Uterus (tissue), 4 donors: ENCODE data around the gene AKAP8. TPM values are rescaled to one million over a fixed set of nuclear protein-coding genes. Genes with fewer than 3 reads are reported as not detected.

Experiments
- DNase-seq, 2 donors: peaks; one replicate each; pipeline ENCODE4 v3.0.0-alpha.2; 2019 to 2020
- H3K27ac ChIP-seq, 2 donors: fragments of 200-600 bp; sonication (generic); 1 replicate in 1 of 2; 2 replicates in 1 of 2; pipeline ENCODE4 v1.5.1; 2016 to 2018
- H3K27me3 ChIP-seq, 2 donors: fragments of 200-600 bp; sonication (generic); one replicate each; pipeline ENCODE4 v1.5.1; 2018 to 2019; ENCODE audit warnings: control low read depth in 1 of 2
- H3K36me3 ChIP-seq, 2 donors: fragments of 200-600 bp; sonication (generic); one replicate each; pipeline ENCODE4 v1.5.1; 2019; ENCODE audit warnings: control low read depth in 1 of 2
- H3K4me1 ChIP-seq, 2 donors: fragments of 200-600 bp; sonication (generic); one replicate each; pipeline ENCODE4 v1.5.1; 2018 to 2019; ENCODE audit warnings: control low read depth in 1 of 2
- H3K4me3 ChIP-seq, 2 donors: fragments of 200-600 bp; sonication (generic); 1 replicate in 1 of 2; 2 replicates in 1 of 2; pipeline ENCODE4 v1.5.1; 2018 to 2019; ENCODE audit warnings: mild to moderate bottlenecking in 1 of 2
- H3K9me3 ChIP-seq, 2 donors: fragments of 200-600 bp; sonication (generic); one replicate each; pipeline ENCODE4 v1.5.1; 2019; ENCODE audit warnings: control low read depth in 1 of 2
- POLR2A ChIP-seq, 2 donors: fragments of 450-650 bp; IDR thresholded peaks; one replicate each; pipeline ENCODE4 v1.6.1; 2016; ENCODE audit warnings: antibody characterized with exemption in 2 of 2, mild to moderate bottlenecking in 1 of 2, moderate library complexity in 1 of 2
- intact Hi-C: fragments of 100-400 bp; cut with DNase I; formaldehyde crosslinking; loops from one replicate; pipeline ENCODE4 v1.15.1; 2023; ENCODE audit warnings: low total_unique reads
- total RNA-seq, 4 donors: library from RNA; depleted of rRNA in 3 of 4; stranded (reverse); fragments of >200 nt in 3 of 4; gene quantifications; one replicate each; pipeline versions ENCODE4 v1.1.0 to v1.2.4, GENCODE V29; 2014 to 2023
- TF ChIP-seq, protein P1 (sequence below), 4 experiments: fragments of 200-600 bp in 2 of 4; fragments of 450-650 bp in 2 of 4; sonication (generic) in 2 of 4; IDR thresholded peaks; one replicate each; pipeline ENCODE4 v1.5.1; 2016 to 2019; ENCODE audit warnings: antibody characterized with exemption in 4 of 4, mild to moderate bottlenecking in 2 of 4, moderate library complexity in 1 of 4
- donor health status: DM: yes; HTN: yes; CAD: no.

The AKAP8 gene
- total RNA-seq, 4 donors from 2014 or later: 17.1 to 55.6 (median 39.2) TPM

DNA sequence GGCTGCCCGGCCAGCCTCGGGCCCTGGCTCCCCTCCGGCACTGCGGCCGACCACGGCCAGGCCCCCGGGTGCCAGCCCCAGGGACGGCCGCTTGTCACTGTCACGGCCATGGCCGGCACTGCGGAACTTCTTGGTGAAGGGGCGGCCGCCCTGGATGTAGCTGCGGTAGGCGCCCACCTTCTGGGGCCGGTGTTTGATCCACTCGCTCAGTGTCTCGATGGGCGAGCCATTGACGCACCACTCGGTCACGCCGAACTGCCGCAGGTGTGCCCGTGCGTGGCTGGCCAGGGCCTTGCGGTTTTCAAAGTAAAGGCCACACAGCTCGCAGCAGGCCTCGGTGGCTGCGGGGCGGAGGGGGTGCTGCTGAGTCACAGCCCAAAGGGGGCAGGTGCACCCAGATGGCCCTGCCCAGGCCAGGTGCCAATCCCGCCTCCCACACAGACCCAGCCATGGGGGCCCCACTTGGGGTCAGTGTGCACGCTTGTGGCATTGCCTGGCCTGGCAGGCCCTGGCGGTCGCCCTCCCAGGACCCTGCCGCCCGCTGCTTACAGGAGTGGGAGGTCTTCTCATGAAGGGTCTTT is 45.2 kb upstream of the AKAP8 start:
- H3K36me3 ChIP-seq: no peaks in the 10 kb centered on the region
- no peak for TF ChIP-seq POLR2A (IDR thresholded peaks at IDR 0.05)
- TF ChIP-seq, protein P1, sequence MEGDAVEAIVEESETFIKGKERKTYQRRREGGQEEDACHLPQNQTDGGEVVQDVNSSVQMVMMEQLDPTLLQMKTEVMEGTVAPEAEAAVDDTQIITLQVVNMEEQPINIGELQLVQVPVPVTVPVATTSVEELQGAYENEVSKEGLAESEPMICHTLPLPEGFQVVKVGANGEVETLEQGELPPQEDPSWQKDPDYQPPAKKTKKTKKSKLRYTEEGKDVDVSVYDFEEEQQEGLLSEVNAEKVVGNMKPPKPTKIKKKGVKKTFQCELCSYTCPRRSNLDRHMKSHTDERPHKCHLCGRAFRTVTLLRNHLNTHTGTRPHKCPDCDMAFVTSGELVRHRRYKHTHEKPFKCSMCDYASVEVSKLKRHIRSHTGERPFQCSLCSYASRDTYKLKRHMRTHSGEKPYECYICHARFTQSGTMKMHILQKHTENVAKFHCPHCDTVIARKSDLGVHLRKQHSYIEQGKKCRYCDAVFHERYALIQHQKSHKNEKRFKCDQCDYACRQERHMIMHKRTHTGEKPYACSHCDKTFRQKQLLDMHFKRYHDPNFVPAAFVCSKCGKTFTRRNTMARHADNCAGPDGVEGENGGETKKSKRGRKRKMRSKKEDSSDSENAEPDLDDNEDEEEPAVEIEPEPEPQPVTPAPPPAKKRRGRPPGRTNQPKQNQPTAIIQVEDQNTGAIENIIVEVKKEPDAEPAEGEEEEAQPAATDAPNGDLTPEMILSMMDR (IDR thresholded peaks at IDR 0.05): no peak
- intact Hi-C loops: no loop called here
- H3K27ac ChIP-seq: no peak overlapping the region
- no peaks in the 10 kb centered on the region for H3K4me1 ChIP-seq
- H3K27me3 ChIP-seq: no peaks in the 10 kb centered on the region
- DNase-seq: no peak
- no peak overlapping the region for H3K4me3 ChIP-seq
- no peaks in the 10 kb centered on the region for H3K9me3 ChIP-seq

DNA sequence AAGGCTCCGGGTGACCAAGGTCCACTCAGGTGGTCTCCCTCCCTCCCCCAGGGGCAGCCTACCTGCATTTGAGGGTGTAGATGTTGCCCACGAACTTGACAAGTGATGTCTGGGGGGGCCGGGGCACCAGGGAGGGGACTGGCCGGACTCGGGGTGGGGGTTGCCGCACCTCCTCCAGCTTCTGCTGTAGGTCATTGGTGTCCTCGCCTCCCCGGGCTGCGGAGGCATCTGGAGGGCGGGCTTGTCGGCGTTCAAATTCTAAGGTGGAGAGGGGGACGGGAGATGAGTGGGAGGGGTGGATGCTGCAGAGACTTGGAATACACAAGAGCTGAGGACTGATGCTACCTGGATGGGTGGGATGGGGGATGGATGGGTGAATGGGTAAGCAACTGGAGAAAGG is 44.5 kb upstream of the AKAP8 start:
- no peaks in the 10 kb centered on the region for H3K27me3 ChIP-seq
- H3K36me3 ChIP-seq: no peaks in the 10 kb centered on the region
- intact Hi-C loops: no loop called here

DNA sequence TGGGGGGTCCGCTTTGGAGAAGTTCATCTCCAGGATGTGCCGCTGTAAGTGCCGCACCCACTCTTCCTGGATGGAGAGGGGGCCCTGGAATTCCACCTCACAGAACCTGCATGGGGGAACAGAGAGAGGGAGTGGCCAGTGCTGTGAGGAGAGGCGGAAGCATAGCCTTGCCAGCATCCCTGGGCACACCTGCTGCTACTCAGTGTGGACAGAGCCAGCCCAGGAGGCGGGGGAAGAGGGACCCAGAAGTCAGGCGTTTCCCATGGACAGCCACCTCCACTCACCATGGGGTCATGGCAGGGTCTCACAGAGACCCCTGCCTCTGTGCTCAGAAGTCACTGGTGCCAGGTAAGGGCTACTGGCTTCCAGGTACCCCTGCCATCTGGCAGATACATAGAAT is 43.5 kb upstream of the AKAP8 start:
- Histone ChIP-seq H3K4me3 (no peak overlapping the region), H3K36me3 (no peaks in the 10 kb centered on the region), H3K27ac (no peak overlapping the region), H3K27me3 (no peaks in the 10 kb centered on the region), H3K4me1 (no peaks in the 10 kb centered on the region), H3K9me3 (no peaks in the 10 kb centered on the region)
- intact Hi-C loops: no loop called here
- DNase-seq: no peak
- TF ChIP-seq, protein P1 (IDR thresholded peaks at IDR 0.05): no peak
- TF ChIP-seq POLR2A (IDR thresholded peaks at IDR 0.05): no peak

More for the DNA sequence above, 44.5 kb upstream of the AKAP8 start:
- no peak overlapping the region for H3K27ac ChIP-seq
- H3K9me3 ChIP-seq: no peaks in the 10 kb centered on the region
- DNase-seq: no peak
- H3K4me1 ChIP-seq: no peaks in the 10 kb centered on the region
- no peak overlapping the region for H3K4me3 ChIP-seq
- no peak for TF ChIP-seq POLR2A (IDR thresholded peaks at IDR 0.05)
- TF ChIP-seq, protein P1 (IDR thresholded peaks at IDR 0.05): no peak

DNA sequence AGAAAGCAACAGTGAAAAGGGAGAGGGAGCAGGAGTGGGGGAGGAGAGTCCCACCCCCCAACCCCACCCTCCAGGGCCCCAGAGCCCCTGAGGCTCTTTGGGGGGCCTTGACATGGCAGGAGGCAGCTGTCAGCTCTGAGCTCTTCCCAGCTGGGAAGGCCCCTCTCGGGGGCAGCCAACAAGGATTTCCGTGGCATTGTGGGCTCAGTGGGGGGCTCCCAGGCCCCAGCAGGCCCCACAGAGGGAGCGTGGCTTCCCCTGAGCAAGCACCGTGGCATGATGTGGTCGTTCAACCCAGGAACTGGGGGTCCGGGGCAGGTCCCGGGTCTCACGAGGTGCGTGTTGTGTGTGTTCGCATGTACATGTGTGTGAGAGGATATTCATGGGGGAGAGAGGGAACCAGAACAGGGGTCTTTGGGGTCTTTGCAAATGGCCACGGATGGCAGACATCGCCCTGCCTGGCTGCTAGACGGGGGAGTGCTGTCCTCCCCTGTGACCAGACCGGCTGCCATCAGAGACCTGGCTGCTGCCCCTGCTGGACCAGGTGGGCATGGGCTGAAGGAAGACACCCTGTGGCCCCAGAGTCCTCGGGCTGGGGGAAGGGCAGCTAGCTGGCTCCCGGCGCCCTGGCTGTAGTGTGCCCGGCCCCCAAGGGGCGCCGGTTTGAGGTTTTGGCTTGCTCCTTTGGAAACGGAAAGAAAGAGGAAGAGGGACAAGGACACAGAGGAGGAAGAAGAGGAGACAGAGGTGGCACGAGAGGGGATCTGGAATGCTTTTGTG is 42.9 kb upstream of the AKAP8 start:
- no peaks in the 10 kb centered on the region for H3K4me1 ChIP-seq
- no peak for DNase-seq
- TF ChIP-seq POLR2A (IDR thresholded peaks at IDR 0.05): no peak
- TF ChIP-seq, protein P1 (IDR thresholded peaks at IDR 0.05): no peak
- no peak overlapping the region for H3K4me3 ChIP-seq
- H3K9me3 ChIP-seq: no peaks in the 10 kb centered on the region
- H3K36me3 ChIP-seq: no peaks in the 10 kb centered on the region
- H3K27ac ChIP-seq: no peak overlapping the region
- no peaks in the 10 kb centered on the region for H3K27me3 ChIP-seq
- intact Hi-C loops: no loop called here

GRCh38 chr19:15421721-15422260 is 42.2 kb upstream of the AKAP8 start:
- no peak for DNase-seq
- Histone ChIP-seq H3K36me3 (no peaks in the 10 kb centered on the region), H3K27ac (no peak overlapping the region), H3K27me3 (no peaks in the 10 kb centered on the region), H3K4me1 (peaks cover 0 to 3% of the 10 kb centered on the region in 2 donors), H3K9me3 (no peaks in the 10 kb centered on the region), H3K4me3 (no peak overlapping the region)
- intact Hi-C loops: no loop called here
- TF ChIP-seq, protein P1 (IDR thresholded peaks at IDR 0.05): no peak
- no peak for TF ChIP-seq POLR2A (IDR thresholded peaks at IDR 0.05)
